ENCODE results near the gene AKNA.
"Not testable (repeated sequence)": the region's sequence is repeated elsewhere in the genome, so short reads cannot be mapped to it uniquely, and the experiment has no call there.

DNA sequence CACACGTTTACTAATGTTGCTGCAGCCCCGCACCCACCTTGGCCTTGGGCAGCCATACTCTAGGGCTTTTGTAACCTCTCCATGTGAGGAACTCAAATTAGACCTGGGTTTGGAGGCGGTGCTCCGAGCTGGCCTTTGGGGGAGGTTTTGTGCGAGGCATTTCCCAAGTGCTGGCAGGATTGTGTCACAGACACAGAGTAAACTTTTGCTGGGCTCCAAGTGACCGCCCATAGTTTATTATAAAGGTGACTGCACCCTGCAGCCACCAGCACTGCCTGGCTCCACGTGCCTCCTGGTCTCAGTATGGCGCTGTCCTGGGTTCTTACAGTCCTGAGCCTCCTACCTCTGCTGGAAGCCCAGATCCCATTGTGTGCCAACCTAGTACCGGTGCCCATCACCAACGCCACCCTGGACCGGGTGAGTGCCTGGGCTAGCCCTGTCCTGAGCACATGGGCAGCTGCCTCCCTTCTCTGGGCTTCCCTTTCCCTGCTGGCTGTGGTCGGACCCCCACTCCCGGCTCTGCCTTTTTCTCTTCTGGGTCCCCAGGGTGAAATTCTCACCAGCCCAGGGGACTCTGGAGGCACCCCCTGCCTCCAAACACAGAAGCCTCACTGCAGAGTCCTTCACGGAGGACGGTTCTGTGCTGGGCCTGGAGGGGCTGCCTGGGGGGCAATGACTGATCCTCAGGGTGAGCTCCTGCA is 64.8 kb downstream of the AKNA start, which contains the start of gene ORM1:
- not testable (repeated sequence) for TF ChIP-seq CTCF (IDR thresholded peaks at IDR 0.05); POLR2A (IDR thresholded peaks at IDR 0.05); POLR2AphosphoS5 (IDR thresholded peaks at IDR 0.05; ENCODE audit: insufficient read depth in 1 of 2, low read depth in 1 of 2)

Data from vagina (tissue), 2 donors.